GM18520 (cell line): ENCODE results near the gene ACAT2.
"Not testable (repeated sequence)": the region's sequence is repeated elsewhere in the genome, so short reads cannot be mapped to it uniquely, and the experiment has no call there.

ENCODE experiments used
- ATAC-seq: cut with Tn5 transposase; IDR thresholded peaks from one replicate; pipeline ENCODE4 v1.9.1; 2021; ENCODE audit not compliant: unreplicated experiment

Gene ACAT2

DNA sequence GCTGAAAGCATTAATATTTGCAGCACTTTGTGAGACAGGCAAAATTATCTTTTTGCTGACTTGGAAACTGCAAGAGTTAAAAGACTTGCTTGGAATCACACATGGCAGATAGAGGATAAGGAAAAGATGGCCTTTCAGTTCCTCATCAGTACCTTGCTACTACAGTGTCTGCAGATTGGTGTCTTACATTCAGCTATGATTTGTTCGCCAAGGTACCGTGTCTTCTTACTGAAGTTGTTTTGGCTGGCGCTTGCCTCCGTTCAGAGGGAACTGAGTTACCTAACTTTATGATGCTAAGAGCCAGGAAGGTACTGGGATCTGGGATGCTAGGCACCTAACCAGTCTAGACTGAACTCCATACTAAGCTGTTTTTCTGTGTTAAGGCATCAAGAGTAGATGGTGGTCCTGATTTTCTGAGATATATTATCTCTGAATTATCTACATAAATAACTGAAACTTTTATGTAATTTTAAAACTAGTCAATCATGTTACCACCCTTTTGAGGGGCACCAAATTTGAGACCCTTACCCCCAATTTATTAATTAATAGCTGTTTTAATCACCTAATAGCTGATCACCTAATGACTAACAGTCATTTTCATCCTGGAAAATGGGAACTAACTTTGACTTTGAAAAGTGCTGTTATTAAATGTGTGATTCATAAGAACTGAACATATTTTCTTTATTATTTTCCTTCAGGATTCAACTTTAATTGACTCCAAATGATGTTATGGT, 32.1 kb upstream of the ACAT2 start:
- ATAC-seq, result no peak

DNA sequence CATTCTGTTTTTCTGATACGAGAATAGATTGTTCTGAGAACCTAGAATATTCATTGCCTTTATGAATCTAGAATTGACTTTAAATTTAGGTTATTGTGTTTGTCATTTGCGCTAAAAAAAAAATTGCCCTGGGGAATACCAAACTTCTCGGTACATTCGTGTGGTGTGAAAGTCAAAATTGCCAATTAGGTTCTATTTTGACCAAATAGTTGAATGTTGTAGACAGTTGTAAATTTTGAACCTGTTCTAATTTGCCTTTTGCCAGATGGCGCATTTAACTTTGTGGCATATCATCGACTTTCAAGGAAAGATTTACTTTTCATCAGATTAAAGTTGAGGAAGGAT, 31.5 kb upstream of the ACAT2 start:
- no peak for ATAC-seq

- ATAC-seq, result not testable (repeated sequence)
Observed at GRCh38 chr6:159732550-159732949, 29.3 kb upstream of the ACAT2 start.

DNA sequence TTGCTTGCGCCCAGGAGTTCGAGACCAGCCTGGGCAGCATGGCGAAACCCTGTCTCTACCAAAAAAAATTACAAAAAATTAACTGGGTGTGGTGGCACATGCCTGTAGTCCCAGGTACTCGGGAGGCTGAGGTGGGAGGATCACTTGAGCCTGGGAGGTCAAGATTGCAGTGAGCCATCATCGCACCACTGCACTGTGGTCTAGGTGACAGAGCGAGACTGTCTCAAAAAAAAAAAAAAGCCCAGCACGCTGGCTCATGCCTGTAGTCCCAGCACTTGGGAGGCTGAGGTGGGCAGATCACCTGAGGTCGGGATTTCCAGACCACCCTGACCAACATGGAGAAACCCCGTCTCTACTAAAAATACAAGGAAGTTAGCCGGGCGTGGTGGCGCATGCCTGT, 28.4 kb upstream of the ACAT2 start:
- ATAC-seq, result not testable (repeated sequence)

GRCh38 chr6:159736908-159737307, 24.9 kb upstream of the ACAT2 start:
- ATAC-seq, result no peak

DNA sequence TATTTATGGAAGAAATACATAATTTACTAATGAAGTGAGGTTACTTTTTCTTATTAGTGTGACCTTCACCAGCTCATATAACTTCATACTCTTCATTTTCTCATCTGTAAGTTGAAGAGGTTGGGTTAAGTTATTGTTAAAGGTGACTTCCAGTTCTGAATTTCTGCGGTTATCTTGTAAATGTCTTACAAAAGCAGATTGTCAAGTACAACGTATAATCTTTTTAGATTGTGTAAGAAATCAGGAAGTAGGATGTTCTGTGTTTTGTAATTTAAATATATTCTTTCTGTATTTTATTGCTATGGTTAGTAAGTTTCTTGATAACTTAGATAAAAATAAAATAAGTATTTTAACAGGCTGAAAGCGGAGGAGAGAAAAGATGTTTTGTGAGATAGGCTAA, 22.5 kb upstream of the ACAT2 start:
- ATAC-seq, result no peak

GRCh38 chr6:159742165-159742564, 19.7 kb upstream of the ACAT2 start:
- no peak for ATAC-seq

- no peak for ATAC-seq
Observed at GRCh38 chr6:159745081-159745480, 16.8 kb upstream of the ACAT2 start.

DNA sequence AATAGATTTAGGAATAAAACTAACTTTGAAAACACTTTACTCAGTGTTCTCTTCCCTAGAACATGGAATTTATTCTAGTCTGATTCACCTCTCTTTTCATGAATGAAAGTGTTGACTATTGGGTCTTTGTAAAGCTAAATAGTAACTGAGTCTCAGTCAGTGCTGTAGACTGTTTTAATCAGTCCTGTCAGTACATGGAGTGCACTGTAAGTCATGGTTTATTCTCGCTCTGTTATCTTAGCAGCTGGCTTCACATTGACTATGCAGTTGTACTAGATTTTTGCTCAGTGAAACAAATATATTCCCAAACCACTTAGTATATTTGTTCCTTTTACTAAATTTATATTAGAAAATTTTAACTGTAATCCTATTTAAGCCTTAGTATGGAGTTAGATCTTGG, 15.1 kb upstream of the ACAT2 start:
- ATAC-seq, result no peak

DNA sequence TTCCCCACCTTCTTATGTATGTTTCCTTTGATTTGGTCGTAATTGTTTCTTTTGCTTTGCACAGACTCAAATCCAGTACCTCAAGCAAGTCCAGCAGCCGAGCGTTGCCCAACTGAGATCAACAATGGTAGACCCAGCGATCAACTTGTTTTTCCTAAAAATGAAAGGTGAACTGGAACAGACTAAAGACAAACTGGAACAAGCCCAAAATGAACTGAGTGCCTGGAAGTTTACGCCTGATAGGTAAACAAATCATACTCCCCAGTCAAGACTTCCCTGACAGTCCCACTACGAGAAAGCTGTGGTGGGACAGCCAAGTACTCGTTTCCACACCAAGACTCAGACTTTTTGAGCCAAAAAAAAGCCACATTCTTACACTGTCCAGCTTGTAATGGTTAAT, 13.7 kb upstream of the ACAT2 start:
- not testable (repeated sequence) for ATAC-seq

DNA sequence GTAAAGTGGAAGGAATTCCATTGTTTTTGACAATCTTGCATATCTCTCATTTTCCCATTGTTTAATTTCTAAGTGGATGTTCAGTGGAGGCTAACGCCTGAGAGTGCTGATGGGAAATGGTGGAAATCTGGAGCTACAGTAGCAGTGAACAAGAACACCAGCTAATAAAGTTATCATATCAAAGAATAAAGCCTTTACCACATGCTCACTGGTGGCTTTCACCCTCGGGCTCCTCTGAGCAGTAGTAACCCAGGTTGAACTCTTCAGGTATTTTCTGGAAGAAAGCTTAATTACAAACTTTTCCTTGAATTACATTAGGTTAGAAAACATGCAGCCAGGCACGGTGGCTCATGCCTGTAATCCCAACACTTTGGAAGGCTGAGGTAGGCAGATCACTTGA, 10.4 kb upstream of the ACAT2 start:
- ATAC-seq, result no peak

- no peak for ATAC-seq
Observed at GRCh38 chr6:159753081-159753872, 8.6 kb upstream of the ACAT2 start.

- ATAC-seq, result no peak
Observed at GRCh38 chr6:159754401-159754800, 7.4 kb upstream of the ACAT2 start.

DNA sequence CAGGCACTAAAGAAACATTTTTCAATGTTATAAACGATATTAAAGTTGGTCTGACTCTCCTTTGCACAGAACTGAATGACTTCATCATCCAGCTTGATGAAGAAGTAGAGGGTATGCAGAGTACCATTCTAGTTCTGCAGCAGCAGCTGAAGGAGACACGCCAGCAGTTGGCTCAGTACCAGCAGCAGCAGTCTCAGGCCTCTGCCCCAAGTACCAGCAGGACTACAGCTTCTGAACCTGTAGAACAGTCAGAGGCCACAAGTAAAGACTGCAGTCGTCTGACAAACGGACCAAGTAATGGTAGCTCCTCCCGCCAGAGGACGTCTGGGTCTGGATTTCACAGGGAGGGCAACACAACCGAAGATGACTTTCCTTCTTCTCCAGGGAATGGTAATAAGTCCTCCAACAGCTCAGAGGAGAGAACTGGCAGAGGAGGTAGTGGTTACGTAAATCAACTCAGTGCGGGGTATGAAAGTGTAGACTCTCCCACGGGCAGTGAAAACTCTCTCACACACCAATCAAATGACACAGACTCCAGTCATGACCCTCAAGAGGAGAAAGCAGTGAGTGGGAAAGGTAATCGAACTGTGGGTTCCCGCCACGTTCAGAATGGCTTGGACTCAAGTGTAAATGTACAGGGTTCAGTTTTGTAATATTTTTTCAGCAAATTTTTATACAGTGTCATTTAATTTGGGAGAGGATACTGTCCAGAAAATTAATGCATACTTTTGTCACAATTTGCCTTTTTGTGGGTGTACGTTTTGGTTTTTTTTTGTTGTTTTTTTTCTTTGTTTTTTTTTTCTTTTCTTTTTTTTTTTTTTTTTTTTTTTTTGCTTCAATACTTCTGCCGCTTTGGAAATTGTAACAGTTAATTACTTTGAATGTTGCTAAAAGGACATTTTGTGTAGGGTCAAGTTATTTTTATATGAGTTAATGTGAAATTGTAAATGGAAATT, 6.6 kb upstream of the ACAT2 start:
- no peak for ATAC-seq

DNA sequence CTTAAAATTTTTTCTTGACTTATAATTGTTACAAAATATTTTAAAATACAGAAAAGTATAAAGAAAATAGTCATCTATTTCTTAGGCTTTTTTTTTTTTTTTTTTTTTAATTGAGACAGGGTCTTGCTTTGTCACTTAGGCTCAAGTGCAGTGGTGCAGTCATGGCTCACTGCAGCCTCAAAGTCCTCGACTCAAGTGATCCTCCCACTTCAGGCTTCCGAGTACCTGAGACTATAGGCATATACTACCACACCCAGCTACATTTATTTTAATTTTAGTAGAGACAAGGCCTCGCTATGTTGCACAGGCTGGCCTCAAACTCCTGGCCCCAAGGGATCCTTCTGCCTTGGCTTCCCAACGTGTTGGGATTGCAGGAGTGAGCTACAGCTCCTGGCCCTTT, 5.3 kb upstream of the ACAT2 start:
- ATAC-seq, result no peak

GRCh38 chr6:159758031-159759001, 3.5 kb upstream of the ACAT2 start:
- ATAC-seq, result no peak

GRCh38 chr6:159759645-159760044, 2.2 kb upstream of the ACAT2 start:
- ATAC-seq, result no peak

DNA sequence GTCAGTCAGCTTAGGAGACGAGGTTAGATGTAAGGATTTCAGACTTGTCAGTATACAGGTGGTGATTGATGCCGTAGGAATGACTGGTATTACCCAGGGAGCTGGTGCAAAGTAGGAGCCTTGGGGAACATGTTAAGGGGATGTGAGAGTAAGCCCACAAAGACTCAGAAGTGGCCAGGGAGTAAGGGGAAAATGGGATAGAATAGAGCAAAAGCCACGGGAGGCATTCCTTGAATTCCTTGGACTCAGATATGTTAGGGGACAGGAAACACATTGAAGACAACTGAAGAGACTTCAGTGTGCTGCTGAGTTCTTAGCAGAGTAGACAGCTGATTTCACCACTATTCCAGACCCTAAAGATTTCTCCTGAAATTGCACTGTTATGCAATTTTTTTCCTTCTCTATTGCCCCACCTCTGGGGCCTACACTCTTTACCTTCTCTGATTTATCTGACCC, 1.2 kb upstream of the ACAT2 start:
- ATAC-seq, result no peak

GRCh38 chr6:159761129-159761872, 544 bp upstream of the ACAT2 start:
- no peak for ATAC-seq
